Measurements from ENCODE around the gene FLAD1.

DNA sequence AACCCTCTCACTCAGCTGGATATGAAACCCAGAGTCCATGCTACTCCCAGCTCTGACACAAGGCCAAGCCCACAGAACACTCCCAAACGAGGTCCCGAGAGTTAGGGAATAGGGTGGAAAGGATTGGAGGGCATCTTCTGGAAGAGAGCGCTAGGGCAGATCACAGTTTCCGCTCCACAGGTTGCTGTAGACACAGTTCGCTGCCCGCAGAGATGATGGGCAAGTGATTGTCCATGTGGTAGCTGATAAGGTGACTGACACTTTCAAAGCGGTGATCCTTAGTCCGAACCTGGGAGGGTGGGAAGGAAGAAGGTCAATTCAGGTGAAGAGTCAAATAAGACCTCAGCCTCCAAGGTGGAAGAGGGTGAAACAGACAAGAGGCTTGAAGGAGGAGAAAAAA, 19.5 kb upstream of the FLAD1 start:
- no peak for TF ChIP-seq MAX (IDR thresholded peaks at IDR 0.05; ENCODE audit: insufficient read depth, insufficient read length)
- TF ChIP-seq, protein P1, sequence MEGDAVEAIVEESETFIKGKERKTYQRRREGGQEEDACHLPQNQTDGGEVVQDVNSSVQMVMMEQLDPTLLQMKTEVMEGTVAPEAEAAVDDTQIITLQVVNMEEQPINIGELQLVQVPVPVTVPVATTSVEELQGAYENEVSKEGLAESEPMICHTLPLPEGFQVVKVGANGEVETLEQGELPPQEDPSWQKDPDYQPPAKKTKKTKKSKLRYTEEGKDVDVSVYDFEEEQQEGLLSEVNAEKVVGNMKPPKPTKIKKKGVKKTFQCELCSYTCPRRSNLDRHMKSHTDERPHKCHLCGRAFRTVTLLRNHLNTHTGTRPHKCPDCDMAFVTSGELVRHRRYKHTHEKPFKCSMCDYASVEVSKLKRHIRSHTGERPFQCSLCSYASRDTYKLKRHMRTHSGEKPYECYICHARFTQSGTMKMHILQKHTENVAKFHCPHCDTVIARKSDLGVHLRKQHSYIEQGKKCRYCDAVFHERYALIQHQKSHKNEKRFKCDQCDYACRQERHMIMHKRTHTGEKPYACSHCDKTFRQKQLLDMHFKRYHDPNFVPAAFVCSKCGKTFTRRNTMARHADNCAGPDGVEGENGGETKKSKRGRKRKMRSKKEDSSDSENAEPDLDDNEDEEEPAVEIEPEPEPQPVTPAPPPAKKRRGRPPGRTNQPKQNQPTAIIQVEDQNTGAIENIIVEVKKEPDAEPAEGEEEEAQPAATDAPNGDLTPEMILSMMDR (IDR thresholded peaks at IDR 0.05; ENCODE audit: extremely low read depth in 1 of 2, insufficient read depth in 1 of 2, low read depth in 1 of 2, low read length in 2 of 2): no peak
